GM10266 (cell line): ENCODE results near the gene PRDM15.
A peak's percentile ranks its signal among the peaks of the same experiment; 100 is the strongest.

Experiments
- DNase-seq: peaks from one replicate; pipeline ENCODE4 v3.0.0; 2012; ENCODE audit errors: extremely low spot score
- TF ChIP-seq, protein P1 (sequence below): IDR thresholded peaks from 2 replicates; pipeline ENCODE4 v1.5.1; 2012; ENCODE audit warnings: mild to moderate bottlenecking, low read depth; ENCODE audit not compliant: control insufficient read depth, insufficient read depth; ENCODE audit errors: missing control alignments

The PRDM15 gene

GRCh38 chr21:41766883-41767605, 112.1 kb downstream of the PRDM15 start, which contains the start of gene RIPK4:
RIPK4 (minus strand) TSS chr21:41767052; CDS start chr21:41767041, 11 bp downstream.
- DNase-seq = peak; percentile 82
- TF ChIP-seq, protein P1, sequence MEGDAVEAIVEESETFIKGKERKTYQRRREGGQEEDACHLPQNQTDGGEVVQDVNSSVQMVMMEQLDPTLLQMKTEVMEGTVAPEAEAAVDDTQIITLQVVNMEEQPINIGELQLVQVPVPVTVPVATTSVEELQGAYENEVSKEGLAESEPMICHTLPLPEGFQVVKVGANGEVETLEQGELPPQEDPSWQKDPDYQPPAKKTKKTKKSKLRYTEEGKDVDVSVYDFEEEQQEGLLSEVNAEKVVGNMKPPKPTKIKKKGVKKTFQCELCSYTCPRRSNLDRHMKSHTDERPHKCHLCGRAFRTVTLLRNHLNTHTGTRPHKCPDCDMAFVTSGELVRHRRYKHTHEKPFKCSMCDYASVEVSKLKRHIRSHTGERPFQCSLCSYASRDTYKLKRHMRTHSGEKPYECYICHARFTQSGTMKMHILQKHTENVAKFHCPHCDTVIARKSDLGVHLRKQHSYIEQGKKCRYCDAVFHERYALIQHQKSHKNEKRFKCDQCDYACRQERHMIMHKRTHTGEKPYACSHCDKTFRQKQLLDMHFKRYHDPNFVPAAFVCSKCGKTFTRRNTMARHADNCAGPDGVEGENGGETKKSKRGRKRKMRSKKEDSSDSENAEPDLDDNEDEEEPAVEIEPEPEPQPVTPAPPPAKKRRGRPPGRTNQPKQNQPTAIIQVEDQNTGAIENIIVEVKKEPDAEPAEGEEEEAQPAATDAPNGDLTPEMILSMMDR = no peak

GRCh38 chr21:41765973-41766882, 112.9 kb downstream of the PRDM15 start:
- TF ChIP-seq, protein P1 = no peak
- DNase-seq = no peak

- TF ChIP-seq, protein P1 = no peak
- no peak for DNase-seq
Observed at GRCh38 chr21:41765420-41765821, 113.7 kb downstream of the PRDM15 start.

DNA sequence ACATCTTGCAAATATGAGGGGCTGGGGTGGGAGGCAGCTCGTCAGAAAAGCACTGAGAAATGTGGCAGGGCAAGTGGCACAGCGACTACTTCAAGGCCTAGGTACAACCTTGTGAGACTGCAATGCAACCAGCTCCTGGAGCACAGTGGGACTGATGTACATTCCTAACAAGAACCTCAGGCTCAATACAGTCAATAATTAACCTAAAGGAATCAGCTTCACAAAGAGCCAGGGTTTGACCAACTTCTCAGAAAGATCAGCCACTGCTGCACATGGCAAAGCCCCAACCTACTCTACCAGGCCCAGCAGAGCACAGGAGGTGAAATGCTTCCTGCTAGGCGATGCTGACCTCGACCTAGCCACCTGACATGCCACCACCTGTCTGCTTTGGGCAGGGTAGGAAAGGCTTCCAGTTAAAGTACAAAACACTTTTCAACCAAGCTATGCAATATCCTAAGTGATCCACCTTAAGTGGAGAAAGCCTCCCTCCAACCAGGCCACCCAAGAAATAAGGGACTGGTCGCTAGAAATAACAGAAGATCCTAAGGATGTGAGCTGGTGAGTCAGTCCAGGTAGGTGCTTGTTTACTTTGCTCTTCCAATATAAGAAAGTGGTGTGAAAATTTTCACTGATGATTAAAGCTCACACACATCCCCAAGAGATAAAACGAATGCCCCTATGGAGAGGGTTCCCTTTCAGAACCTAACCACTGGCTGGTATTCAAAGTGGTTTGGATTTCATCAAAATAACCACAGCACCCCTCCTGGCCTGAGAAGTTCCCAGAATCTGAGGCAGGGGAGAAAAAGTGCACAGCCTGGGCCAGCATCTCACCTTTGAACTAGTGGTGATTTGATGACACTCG, 114.4 kb downstream of the PRDM15 start:
- DNase-seq = no peak
- TF ChIP-seq, protein P1 = no peak

DNA sequence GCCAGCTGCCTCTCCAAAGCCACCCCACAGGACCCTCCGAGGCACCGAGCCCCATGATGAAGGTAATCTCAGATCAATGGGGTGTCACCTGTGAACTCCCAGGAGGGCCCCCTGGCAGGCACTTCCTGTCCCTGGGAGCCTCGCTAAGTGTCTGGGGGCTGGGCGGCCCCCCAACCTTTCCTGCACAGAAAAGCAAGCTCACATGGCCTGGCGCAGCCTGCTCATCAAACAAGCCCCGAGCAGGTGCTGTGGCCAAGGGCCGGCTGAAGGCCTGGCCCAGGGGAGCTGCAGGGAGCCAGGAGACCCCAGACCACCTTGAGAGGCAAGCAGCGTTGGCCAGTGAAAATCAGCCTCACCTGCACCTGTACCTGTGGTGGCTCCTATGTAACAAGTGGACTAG, 115.1 kb downstream of the PRDM15 start:
- TF ChIP-seq, protein P1 = no peak

DNA sequence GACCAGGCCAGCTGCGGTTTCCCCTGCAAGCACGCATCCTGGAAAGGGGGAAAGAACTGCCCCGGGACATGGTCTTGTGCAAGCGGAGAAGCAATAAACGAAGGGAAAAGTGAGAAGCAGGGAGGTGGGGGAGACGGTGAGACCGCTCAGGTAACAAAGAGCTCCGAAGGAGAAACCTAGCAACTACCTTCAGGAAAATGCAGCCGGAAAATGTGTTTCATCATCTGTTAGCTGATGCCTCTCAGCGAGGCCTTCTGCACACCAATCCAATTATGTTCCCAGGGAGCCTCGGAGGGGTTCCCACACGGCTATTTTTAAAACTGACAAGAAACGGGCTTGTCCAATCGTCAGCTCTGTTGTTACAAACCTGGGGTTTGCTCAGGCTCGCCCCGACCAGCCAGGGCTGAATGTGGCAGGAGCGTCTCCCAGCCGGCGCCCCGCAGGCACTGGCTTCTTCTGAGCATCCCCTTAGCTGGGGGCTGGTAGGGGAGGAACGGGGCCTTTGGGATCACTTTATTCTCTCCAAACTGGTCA, 115.7 kb downstream of the PRDM15 start:
- TF ChIP-seq, protein P1 = no peak
- no peak for DNase-seq

More for the DNA sequence above, 115.1 kb downstream of the PRDM15 start:
- no peak for DNase-seq
